HG03460 (cell line): ENCODE results near the gene TMEM45A.

Experiments used
- ATAC-seq: cut with Tn5 transposase; IDR thresholded peaks from one replicate; pipeline ENCODE4 v1.9.1; 2021; ENCODE audit not compliant: unreplicated experiment

The TMEM45A gene

GRCh38 chr3:100609305-100609704 is 116.9 kb downstream of the TMEM45A start, which contains the start of gene ADGRG7:
ADGRG7 (plus strand) TSS chr3:100609601; CDS start chr3:100609857, 256 bp downstream.
- ATAC-seq, result no peak

GRCh38 chr3:100609963-100610362 is 117.5 kb downstream of the TMEM45A start:
- ATAC-seq, result no peak

- no peak for ATAC-seq
Measured at GRCh38 chr3:100611221-100611620, 118.8 kb downstream of the TMEM45A start.

- ATAC-seq, result peak; percentile 68
Measured at GRCh38 chr3:100613721-100614390, 121.4 kb downstream of the TMEM45A start.

GRCh38 chr3:100614941-100615340 is 122.5 kb downstream of the TMEM45A start:
- no peak for ATAC-seq

GRCh38 chr3:100615684-100616083 is 123.3 kb downstream of the TMEM45A start:
- no peak for ATAC-seq

- ATAC-seq, result no peak
Measured at GRCh38 chr3:100621251-100621650, 128.8 kb downstream of the TMEM45A start.
